K562 (cell line): ENCODE measurements around the gene MAP9. TPM values are rescaled to one million over a fixed set of nuclear protein-coding genes. Genes with fewer than 3 reads are reported as not detected.

Experiments used
- ATAC-seq: fragments of 200-7000 bp; cut with Tn5 transposase; 3 replicates; pipeline ENCODE4 v1.9.1; 2020; ENCODE audit warnings: moderate library complexity
- BruUV-seq: library from RNA; stranded (reverse); fragments of 400-500 nt; replicated peaks from 2 replicates; lab custom pipeline; 2021; lab: Mats Ljungman, UMichigan
- CTCF ChIA-PET: fragments of 300-600 bp; formaldehyde crosslinking; extraction: SDS; loops from one replicate; lab custom pipeline; 2021; ENCODE audit warnings: low intra/inter-chr PET ratio; lab: Yijun Ruan, JAX
- POLR2A ChIA-PET: fragments of 300-600, 350-650 bp; sonication (Branson Sonifier 250); formaldehyde crosslinking; extraction: SDS; loops from one replicate; lab custom pipeline; 2021; ENCODE audit warnings: antibody characterized with exemption, inconsistent platforms; lab: Yijun Ruan, JAX
- DNase-seq, 4 experiments: peaks; one replicate each; pipeline versions ENCODE4 v3.0.0 to v3.0.0-alpha.2; 2011 to 2018; ENCODE audit warnings: low spot score in 3 of 4, mixed read lengths in 3 of 4; ENCODE audit errors: extremely low read depth in 1 of 4
- FAIRE-seq: peaks from 2 replicates; lab custom pipeline; 2011; peaks lifted over from hg19 to GRCh38; lab: Jason Lieb, UNC
- H2AFZ ChIP-seq: 2 replicates; pipeline ENCODE4 v1.6.0; 2011; ENCODE audit warnings: low read depth, low read length, control low read depth, inconsistent platforms
- H3K27ac ChIP-seq: fragments of 200-600 bp; 3 replicates; pipeline ENCODE4 v1.8.0; 2011; ENCODE audit warnings: low read depth, mild to moderate bottlenecking, control low read depth, inconsistent platforms, low read length, moderate library complexity, mixed read lengths; ENCODE audit errors: extremely low read depth
- H3K27me3 ChIP-seq, 2 experiments: fragments of 300-600 bp in 1 of 2; 2 replicates in 1 of 2; 3 replicates in 1 of 2; pipeline versions ENCODE4 v1.6.0 to v1.8.0; 2011; ENCODE audit warnings: inconsistent platforms in 2 of 2, low read length in 2 of 2, mild to moderate bottlenecking in 1 of 2, mixed read lengths in 1 of 2, moderate library complexity in 1 of 2; ENCODE audit not compliant: control insufficient read depth in 2 of 2, insufficient read depth in 2 of 2
- H3K36me3 ChIP-seq: fragments of 300-600 bp; 3 replicates; pipeline ENCODE4 v1.8.0; 2011; ENCODE audit warnings: mild to moderate bottlenecking, low read length, inconsistent platforms; ENCODE audit not compliant: control insufficient read depth, insufficient read depth
- H3K4me1 ChIP-seq, 2 experiments: fragments of 200-600 bp in 1 of 2; replicated peaks in 1 of 2; 2 replicates in 1 of 2; 3 replicates in 1 of 2; pipeline versions ENCODE4 v1.5.1 to v1.8.0; 2011; ENCODE audit warnings: inconsistent platforms in 2 of 2, low read length in 2 of 2, mild to moderate bottlenecking in 1 of 2, mixed read lengths in 1 of 2, moderate library complexity in 1 of 2; ENCODE audit not compliant: control insufficient read depth in 2 of 2, insufficient read depth in 2 of 2
- H3K4me2 ChIP-seq: 2 replicates; pipeline ENCODE4 v1.6.1; 2011; ENCODE audit warnings: low read length, control low read depth, inconsistent platforms, mixed read lengths; ENCODE audit not compliant: insufficient read depth
- H3K4me3 ChIP-seq: fragments of 200-600 bp; sonication (generic), shearing (Covaris generic); 2 replicates; pipeline ENCODE4 v1.5.1; 2016; ENCODE audit warnings: control low read depth, inconsistent platforms
- H3K79me2 ChIP-seq: fragments of 200-600 bp; 3 replicates; pipeline ENCODE4 v1.8.0; 2011; ENCODE audit warnings: low read length, inconsistent platforms; ENCODE audit not compliant: control insufficient read depth, insufficient read depth
- H3K9ac ChIP-seq, 2 experiments: 2 replicates each; pipeline versions ENCODE4 v1.6.0 to v1.6.1; 2011; ENCODE audit warnings: low read depth in 2 of 2, low read length in 2 of 2, control low read depth in 1 of 2, inconsistent platforms in 1 of 2, mild to moderate bottlenecking in 1 of 2, mixed read lengths in 1 of 2; ENCODE audit not compliant: insufficient read depth in 1 of 2
- H3K9me1 ChIP-seq: one replicate; pipeline ENCODE4 v1.6.0; 2011; ENCODE audit warnings: inconsistent platforms, mild to moderate bottlenecking, low read length, moderate library complexity; ENCODE audit not compliant: control insufficient read depth, insufficient read depth
- H3K9me3 ChIP-seq: replicated peaks from 2 replicates; pipeline ENCODE4 v1.5.1; 2011; ENCODE audit warnings: low read depth, low read length, inconsistent platforms; ENCODE audit not compliant: control insufficient read depth, insufficient read depth
- H4K20me1 ChIP-seq: replicated peaks from 2 replicates; pipeline ENCODE4 v1.6.1; 2011; ENCODE audit warnings: low read length, inconsistent platforms, mixed read lengths; ENCODE audit not compliant: control insufficient read depth, insufficient read depth
- CBX3 ChIP-seq, 2 experiments: IDR thresholded peaks; 1 replicate in 1 of 2; 2 replicates in 1 of 2; pipeline ENCODE4 v1.6.1; 2012; ENCODE audit warnings: inconsistent platforms in 2 of 2, low read length in 2 of 2, borderline replicate concordance in 1 of 2, control low read depth in 1 of 2
- CREB3L1 ChIP-seq: fragments of 450-650 bp; IDR thresholded peaks from 2 replicates; pipeline ENCODE4 v1.6.1; 2014; ENCODE audit warnings: low read depth, mild to moderate bottlenecking, moderate library complexity, borderline replicate concordance
- HEY1 ChIP-seq: fragments of 250-450 bp; sonication (Bioruptor Pico); IDR thresholded peaks from 2 replicates; pipeline ENCODE4 v1.5.0; 2020; ENCODE audit warnings: mild to moderate bottlenecking, moderate library complexity, borderline replicate concordance
- MBD2 ChIP-seq: sonication (generic); IDR thresholded peaks from 2 replicates; pipeline ENCODE4 v1.6.1; 2016; ENCODE audit warnings: low read depth, borderline replicate concordance
- TBP ChIP-seq: optimal IDR thresholded peaks from 2 replicates; pipeline ENCODE3; 2011; ENCODE audit warnings: low read depth, low read length, improper control_type of control experiment
- ZNF274 ChIP-seq: IDR thresholded peaks from 2 replicates; pipeline ENCODE4 v1.6.1; 2011; ENCODE audit warnings: low read depth, mild to moderate bottlenecking, low read length, moderate library complexity, borderline replicate concordance
- ZNF316 ChIP-seq: fragments of 450-650 bp; IDR thresholded peaks from 2 replicates; pipeline ENCODE4 v1.6.1; 2016
- in situ Hi-C: fragments of 300-500 bp; cut with MboI; formaldehyde crosslinking; loops from 4 replicates; pipeline ENCODE4 v1.15.0; 2018; ENCODE audit warnings: inconsistent platforms, mixed read lengths
- intact Hi-C: fragments of 100-400 bp; cut with micrococcal nuclease; formaldehyde crosslinking; loops from 2 replicates; pipeline ENCODE4 v1.14.2; 2022
- polyA plus RNA-seq, 8 experiments: library from polyadenylated mRNA; depleted of rRNA in 4 of 8; stranded (reverse) in 5 of 8; unstranded in 3 of 8; fragments of >200 nt; fragmentation: Nextera tagmentation in 2 of 8; fragmentation: Illumina TruSeq in 1 of 8; extraction: Ambion mirVana in 2 of 8; extraction: Trizol in 1 of 8; gene quantifications; 2 replicates each; pipeline versions ENCODE4 v1.2.1 to v1.2.3, GENCODE V29; 2011 to 2014; ENCODE audit warnings: inconsistent platforms in 1 of 8, missing spikeins in 1 of 8
- total RNA-seq, 7 experiments: library from RNA; depleted of rRNA in 6 of 7; stranded (reverse); fragments of >200 nt in 6 of 7; fragmentation: Illumina TruSeq in 2 of 7; extraction: Trizol in 2 of 7; gene quantifications; 2 replicates each; pipeline versions ENCODE4 v1.2.1 to v1.2.3, GENCODE V29; 2011 to 2021; ENCODE audit warnings: low replicate concordance in 1 of 7

MAP9 gene
- total and polyA plus RNA-seq, 9 of the 15 experiments (the other 6 are each of a cell fraction or from before 2014, with no cell fraction given): 0.04 to 0.09 TPM; not detected in 7

DNA sequence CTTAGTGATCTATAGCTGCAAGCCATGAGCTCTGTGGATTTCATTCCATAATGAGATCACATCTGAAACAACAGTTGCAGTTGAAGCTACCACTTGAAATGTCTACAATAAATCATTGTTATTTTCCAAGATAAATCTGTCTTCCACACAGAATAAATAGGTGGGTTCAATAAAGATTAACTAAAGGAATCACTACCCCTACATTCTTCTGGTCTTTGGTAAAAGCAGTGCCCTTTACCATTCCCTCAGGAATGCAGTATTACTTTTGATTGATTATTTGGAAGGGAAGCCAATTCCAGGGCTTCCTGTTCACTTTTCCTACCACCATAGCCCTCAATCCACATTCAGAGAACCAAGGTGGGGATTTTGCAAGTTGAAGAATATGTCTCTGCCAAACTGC is 38.9 kb upstream of the MAP9 start:
- ChIA-PET POLR2A (no interaction called here), CTCF (no interaction called here)
- Histone ChIP-seq H3K9ac (no peak overlapping the region), H3K27ac (no peak overlapping the region), H3K27me3 (no peaks in the 10 kb centered on the region), H4K20me1 (no peaks in the 10 kb centered on the region), H3K9me3 (no peaks in the 10 kb centered on the region), H3K9me1 (no peaks in the 10 kb centered on the region), H3K4me2 (no peak overlapping the region), H3K4me3 (no peak overlapping the region), H3K79me2 (no peaks in the 10 kb centered on the region), H3K4me1 (no peaks in the 10 kb centered on the region), H2AFZ (no peak overlapping the region), H3K36me3 (no peaks in the 10 kb centered on the region)
- DNase-seq (no peak), ATAC-seq (no peak), FAIRE-seq (no peak)
- BruUV-seq: no TSS peak
- intact Hi-C loops: no loop called here
- in situ Hi-C loops: no loop called here
- no peak for TF ChIP-seq CBX3 (IDR thresholded peaks at IDR 0.05; ENCODE audit: borderline replicate concordance in 1 of 2, low read length in 2 of 2)
- no peak for TF ChIP-seq TBP
- no peak for TF ChIP-seq HEY1 (CRISPR knock-in tag)
- no peak for TF ChIP-seq ZNF274
- TF ChIP-seq MBD2: no peak
- no peak for TF ChIP-seq ZNF316
- no peak for TF ChIP-seq CREB3L1
